Bronchial epithelial cell (primary cell): ENCODE measurements around the gene HAP1. TPM values are rescaled to one million over a fixed set of nuclear protein-coding genes. Genes with fewer than 3 reads are reported as not detected.
"Not testable (repeated sequence)": the region's sequence is repeated elsewhere in the genome, so short reads cannot be mapped to it uniquely, and the experiment has no call there.

Source experiments
- DNase-seq: peaks from one replicate; pipeline ENCODE4 v3.0.0-alpha.2; 2010; ENCODE audit warnings: low read depth
- FAIRE-seq: peaks from 2 replicates; lab custom pipeline; 2011; peaks lifted over from hg19 to GRCh38; lab: Jason Lieb, UNC
- H3K27me3 ChIP-seq: 2 replicates; pipeline ENCODE4 v1.5.1; 2011; ENCODE audit warnings: low read length; ENCODE audit not compliant: control insufficient read depth, insufficient read depth
- H3K36me3 ChIP-seq: 2 replicates; pipeline ENCODE4 v1.5.1; 2011; ENCODE audit warnings: low read length; ENCODE audit not compliant: control insufficient read depth, insufficient read depth
- H3K4me3 ChIP-seq: 2 replicates; pipeline ENCODE4 v1.5.1; 2011; ENCODE audit warnings: mild to moderate bottlenecking, low read depth, low read length, control low read depth
- CTCF ChIP-seq: IDR thresholded peaks from 2 replicates; pipeline ENCODE4 v1.5.1; 2011; ENCODE audit warnings: mild to moderate bottlenecking, moderate library complexity, low read length, control low read depth, inconsistent platforms; ENCODE audit not compliant: insufficient read depth, severe bottlenecking
- total RNA-seq: library from RNA; depleted of rRNA; stranded (reverse); fragments of >200 nt; gene quantifications from 2 replicates; pipeline ENCODE4 v1.2.1, GENCODE V29; 2014

The HAP1 gene
- total RNA-seq, 1 donor from 2014 or later: 2.6 TPM

GRCh38 chr17:41777157-41777573 lies 42.7 kb upstream of the HAP1 start:
- DNase-seq (no peak), FAIRE-seq (no peak)
- Histone ChIP-seq H3K27me3 (no peaks in the 10 kb centered on the region), H3K4me3 (no peak overlapping the region), H3K36me3 (peaks cover 31% of the 10 kb centered on the region)
- TF ChIP-seq CTCF: no peak

- peaks cover 33% of the 10 kb centered on the region for H3K36me3 ChIP-seq
- FAIRE-seq: not testable (repeated sequence)
Measured at GRCh38 chr17:41776262-41776900, 41.9 kb upstream of the HAP1 start.

GRCh38 chr17:41775394-41776226 lies 41.2 kb upstream of the HAP1 start:
- H3K4me3 ChIP-seq: no peak overlapping the region
- peaks cover 38% of the 10 kb centered on the region for H3K36me3 ChIP-seq
- DNase-seq (peak; percentile 39), FAIRE-seq (no peak)
- TF ChIP-seq CTCF: no peak
- no peaks in the 10 kb centered on the region for H3K27me3 ChIP-seq

More at GRCh38 chr17:41776262-41776900, 41.9 kb upstream of the HAP1 start:
- not testable (repeated sequence) for H3K4me3 ChIP-seq, DNase-seq, H3K27me3 ChIP-seq

GRCh38 chr17:41773731-41774193 lies 39.3 kb upstream of the HAP1 start:
- DNase-seq: peak; percentile 61
- H3K4me3 ChIP-seq: no peak overlapping the region
- H3K27me3 ChIP-seq: no peaks in the 10 kb centered on the region
- no peak for TF ChIP-seq CTCF
- no peak for FAIRE-seq
- H3K36me3 ChIP-seq: peaks cover 51% of the 10 kb centered on the region

- Histone ChIP-seq H3K4me3 (no peak overlapping the region), H3K36me3 (peaks cover 54% of the 10 kb centered on the region), H3K27me3 (no peaks in the 10 kb centered on the region)
- FAIRE-seq (peak; percentile 89), DNase-seq (peak; percentile 98)
- TF ChIP-seq CTCF: no peak
Measured at GRCh38 chr17:41773190-41773588, 38.7 kb upstream of the HAP1 start.

GRCh38 chr17:41772586-41773189 lies 38.2 kb upstream of the HAP1 start:
- H3K4me3 ChIP-seq: no peak overlapping the region
- peak; percentile 68 for FAIRE-seq
- DNase-seq: no peak
- no peak for TF ChIP-seq CTCF
- no peaks in the 10 kb centered on the region for H3K27me3 ChIP-seq
- H3K36me3 ChIP-seq: peaks cover 55% of the 10 kb centered on the region
